SK-N-MC (cell line): ENCODE data around the gene ISM1.

Experiments
- EZH2 ChIP-seq: fragments of 200-600 bp; sonication (generic); IDR thresholded peaks from one replicate; pipeline ENCODE4 v1.6.1; 2017; ENCODE audit warnings: antibody characterized with exemption
- FOXP2 ChIP-seq: optimal IDR thresholded peaks from 2 replicates; pipeline ENCODE3; 2011; ENCODE audit warnings: mild to moderate bottlenecking, moderate library complexity; ENCODE audit not compliant: insufficient read depth; ENCODE audit errors: extremely low read length, control extremely low read depth
- POLR2AphosphoS5 ChIP-seq: IDR thresholded peaks from 2 replicates; pipeline ENCODE4 v1.6.1; 2012; ENCODE audit warnings: mild to moderate bottlenecking, low read depth, low read length, borderline replicate concordance

- TF ChIP-seq POLR2AphosphoS5 (no peak), EZH2 (no peak), FOXP2 (no peak)
Measured at GRCh38 chr20:13337090-13337784, 116.2 kb downstream of the ISM1 start.
